Peyer's patch (tissue), 4 donors: ENCODE data around the gene CDK10.
A peak's percentile ranks its signal among the peaks of the same experiment; 100 is the strongest.

Experiments used
- CTCF ChIP-seq, 6 experiments: fragments of 450-650 bp in 4 of 6; fragments of 200-600 bp in 2 of 6; sonication (generic) in 1 of 6; IDR thresholded peaks; one replicate each; pipeline ENCODE4 v1.5.1; 2017 to 2019; ENCODE audit warnings: antibody characterized with exemption in 6 of 6, mild to moderate bottlenecking in 3 of 6, moderate library complexity in 1 of 6
- POLR2A ChIP-seq, 2 donors: fragments of 450-650 bp; IDR thresholded peaks; one replicate each; pipeline ENCODE4 v1.5.1; 2017; ENCODE audit warnings: antibody characterized with exemption in 2 of 2, mild to moderate bottlenecking in 2 of 2, moderate library complexity in 2 of 2

- TF ChIP-seq CTCF (IDR thresholded peaks at IDR 0.05) (peak in 1 of 6 experiments; percentile 6), POLR2A (IDR thresholded peaks at IDR 0.05) (peak; percentile 70 to 77)
Observed at GRCh38 chr16:89722392-89723278, 36.1 kb downstream of the CDK10 start.
